PC-3 (cell line): ENCODE data around the gene IL17RC.

ENCODE experiments used
- CTCF ChIP-seq: fragments of 300-600 bp; sonication (generic); conservative IDR thresholded peaks from 2 replicates; pipeline ENCODE4 v1.5.1; 2017; ENCODE audit warnings: antibody characterized with exemption, low read depth, mild to moderate bottlenecking, low read length
- EZH2 ChIP-seq: fragments of 300-600 bp; sonication (generic); IDR thresholded peaks from one replicate; pipeline ENCODE4 v1.6.1; 2017; ENCODE audit warnings: antibody characterized with exemption, mild to moderate bottlenecking, low read length; ENCODE audit not compliant: unreplicated experiment

GRCh38 chr3:9966841-9967240 lies 49.9 kb downstream of the IL17RC start:
- no peak for TF ChIP-seq CTCF
- no peak for TF ChIP-seq EZH2
